ENCODE measurements around the gene GLO1.
A peak's percentile ranks its signal among the peaks of the same experiment; 100 is the strongest.

GLO1 gene

DNA sequence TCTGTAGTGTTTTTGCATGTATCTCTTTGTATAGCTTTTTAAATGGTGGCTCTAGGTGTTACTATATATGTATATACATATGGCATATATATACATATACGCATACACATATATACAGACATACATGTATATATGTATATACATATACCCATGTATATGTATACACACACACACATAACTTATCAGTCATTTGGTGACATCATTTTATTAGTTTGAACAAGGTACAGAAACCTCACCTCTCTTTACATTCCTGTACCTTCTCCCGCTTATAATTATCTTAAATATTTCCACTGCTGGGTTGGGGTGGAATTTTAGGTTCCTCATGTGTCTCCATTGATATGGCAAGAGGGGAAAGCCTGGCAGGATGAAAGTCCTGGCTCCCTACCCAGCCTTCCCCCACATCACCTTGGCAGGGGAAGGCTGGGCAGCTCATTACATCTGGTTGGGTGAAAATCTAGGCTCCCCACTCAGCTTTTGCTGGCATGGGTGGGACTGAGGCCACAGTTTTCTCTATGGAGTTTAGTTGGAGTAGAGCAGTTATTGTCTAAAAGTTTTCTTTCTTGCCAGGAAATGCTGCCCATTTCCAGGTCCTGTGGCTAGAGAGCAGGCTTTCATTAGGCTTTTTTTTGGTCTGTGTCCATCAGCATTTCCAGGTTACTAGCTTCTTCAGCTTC, 7.6 kb downstream of the GLO1 start:
- H3K27ac ChIP-seq, result peak overlapping the region; percentile 27; the same call in 1 of the 2 replicates
- TF ChIP-seq, protein P1, sequence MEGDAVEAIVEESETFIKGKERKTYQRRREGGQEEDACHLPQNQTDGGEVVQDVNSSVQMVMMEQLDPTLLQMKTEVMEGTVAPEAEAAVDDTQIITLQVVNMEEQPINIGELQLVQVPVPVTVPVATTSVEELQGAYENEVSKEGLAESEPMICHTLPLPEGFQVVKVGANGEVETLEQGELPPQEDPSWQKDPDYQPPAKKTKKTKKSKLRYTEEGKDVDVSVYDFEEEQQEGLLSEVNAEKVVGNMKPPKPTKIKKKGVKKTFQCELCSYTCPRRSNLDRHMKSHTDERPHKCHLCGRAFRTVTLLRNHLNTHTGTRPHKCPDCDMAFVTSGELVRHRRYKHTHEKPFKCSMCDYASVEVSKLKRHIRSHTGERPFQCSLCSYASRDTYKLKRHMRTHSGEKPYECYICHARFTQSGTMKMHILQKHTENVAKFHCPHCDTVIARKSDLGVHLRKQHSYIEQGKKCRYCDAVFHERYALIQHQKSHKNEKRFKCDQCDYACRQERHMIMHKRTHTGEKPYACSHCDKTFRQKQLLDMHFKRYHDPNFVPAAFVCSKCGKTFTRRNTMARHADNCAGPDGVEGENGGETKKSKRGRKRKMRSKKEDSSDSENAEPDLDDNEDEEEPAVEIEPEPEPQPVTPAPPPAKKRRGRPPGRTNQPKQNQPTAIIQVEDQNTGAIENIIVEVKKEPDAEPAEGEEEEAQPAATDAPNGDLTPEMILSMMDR (IDR thresholded peaks at IDR 0.05), result no peak
- TF ChIP-seq ZFX (IDR thresholded peaks at IDR 0.05; ENCODE audit: borderline replicate concordance), result no peak

DNA sequence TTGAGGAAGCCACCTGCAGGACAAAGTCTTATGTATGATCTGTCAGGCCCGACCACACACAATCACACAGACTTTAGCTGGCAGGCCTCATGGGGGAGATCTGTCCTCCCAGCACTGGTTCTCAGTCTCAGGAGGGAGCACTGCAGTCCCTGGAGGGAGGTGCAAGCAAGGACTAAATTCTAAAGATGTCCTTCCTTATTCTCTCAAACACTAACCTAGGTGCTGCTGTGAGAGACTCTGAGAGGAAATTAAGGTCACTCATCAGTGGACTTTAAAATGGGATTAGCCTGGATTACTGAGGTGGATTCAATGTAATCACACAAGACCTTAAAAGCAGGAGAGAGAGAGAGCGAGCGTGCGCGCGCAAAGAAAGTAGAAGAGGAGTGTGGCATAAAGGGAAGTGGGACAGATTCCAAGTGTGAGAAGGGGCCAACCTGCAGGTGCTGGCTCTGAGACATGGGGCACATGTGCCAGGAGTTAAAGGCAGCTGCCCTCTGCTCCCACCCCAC, 14.3 kb downstream of the GLO1 start:
- H3K27ac ChIP-seq, result no peak overlapping the region
- TF ChIP-seq, protein P1 (IDR thresholded peaks at IDR 0.05), result no peak
- TF ChIP-seq ZFX (IDR thresholded peaks at IDR 0.05; ENCODE audit: borderline replicate concordance), result no peak

DNA sequence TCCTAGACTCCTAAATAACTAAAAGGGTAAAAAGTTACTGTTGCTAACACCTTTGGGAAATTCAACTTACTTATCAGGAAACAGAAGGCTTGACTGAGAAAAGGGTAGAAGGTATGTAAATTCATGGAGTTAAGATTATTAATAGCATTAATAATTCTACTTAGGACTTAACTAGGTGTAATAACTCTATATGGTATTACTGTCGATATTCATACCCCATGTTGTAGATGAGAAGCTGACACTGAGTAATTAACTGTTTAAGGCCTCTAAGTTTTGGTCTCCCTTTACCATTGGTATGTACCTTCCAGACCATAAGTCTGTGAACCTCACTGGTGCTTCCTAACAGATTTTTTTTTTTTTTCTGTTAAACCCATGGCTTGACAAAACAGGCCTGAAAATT, 15.4 kb downstream of the GLO1 start:
- 0 out of 2 replicates have a peak overlapping the region, but pooled peaks have one; percentile 7 for H3K27ac ChIP-seq
- TF ChIP-seq, protein P1 (IDR thresholded peaks at IDR 0.05), result no peak
- no peak for TF ChIP-seq ZFX (IDR thresholded peaks at IDR 0.05; ENCODE audit: borderline replicate concordance)

DNA sequence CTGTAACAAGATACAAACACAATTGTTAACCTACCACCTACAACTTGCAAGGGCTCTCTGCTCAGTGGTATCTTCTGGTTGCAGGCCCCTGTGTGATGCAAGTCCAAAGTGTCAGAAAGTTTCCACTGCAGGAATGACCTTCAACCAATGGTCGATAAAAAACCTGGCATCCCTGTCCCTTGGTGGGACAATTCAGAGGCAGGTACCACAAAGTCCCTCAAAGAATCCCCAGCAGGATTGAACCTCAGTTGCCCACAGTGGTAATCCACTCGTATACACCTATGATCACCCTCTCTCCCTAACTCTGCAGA, 15.9 kb downstream of the GLO1 start:
- H3K27ac ChIP-seq, result 0 out of 2 replicates have a peak overlapping the region, but pooled peaks have one; percentile 7
- no peak for TF ChIP-seq ZFX (IDR thresholded peaks at IDR 0.05; ENCODE audit: borderline replicate concordance)
- TF ChIP-seq, protein P1 (IDR thresholded peaks at IDR 0.05), result no peak

DNA sequence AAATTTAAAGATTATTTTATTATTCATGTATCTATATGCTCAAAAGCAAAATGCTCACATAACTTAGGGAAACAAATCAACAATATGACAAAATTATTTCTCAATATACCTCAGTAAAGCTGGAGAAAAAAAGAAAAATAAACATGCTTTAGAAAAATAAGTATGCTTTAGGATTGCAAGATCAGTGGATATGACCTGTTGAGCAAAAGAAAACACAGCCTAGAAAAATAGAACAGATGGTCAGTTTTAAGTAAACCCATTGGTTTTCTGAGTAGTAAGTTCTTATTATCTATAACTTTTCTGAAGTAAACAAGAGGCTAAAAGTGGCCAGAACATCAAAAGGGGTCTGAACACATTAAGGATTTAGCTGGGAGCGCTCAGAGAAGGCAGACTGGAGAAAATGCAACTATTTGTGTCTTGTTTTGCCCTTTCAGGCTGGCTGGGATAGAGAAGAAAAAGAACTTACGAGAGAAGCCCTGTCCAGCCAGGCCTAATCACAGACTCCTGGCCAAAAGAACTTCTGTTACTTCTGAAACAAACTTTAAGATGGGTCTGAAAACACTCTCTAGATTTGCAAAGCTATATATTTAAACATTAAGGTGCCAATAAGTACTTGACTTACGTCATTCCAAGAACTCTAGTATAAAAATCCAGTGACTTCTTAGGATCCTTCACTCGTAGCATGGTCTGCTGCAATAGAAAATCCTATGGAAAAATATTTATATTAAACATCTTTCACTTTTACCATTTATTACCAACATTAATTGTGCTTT, 16.5 kb downstream of the GLO1 start:
- H3K27ac ChIP-seq, result 0 out of 2 replicates have a peak overlapping the region, but pooled peaks have one; percentile 7
- TF ChIP-seq ZFX (IDR thresholded peaks at IDR 0.05; ENCODE audit: borderline replicate concordance), result no peak
- TF ChIP-seq, protein P1 (IDR thresholded peaks at IDR 0.05), result no peak

DNA sequence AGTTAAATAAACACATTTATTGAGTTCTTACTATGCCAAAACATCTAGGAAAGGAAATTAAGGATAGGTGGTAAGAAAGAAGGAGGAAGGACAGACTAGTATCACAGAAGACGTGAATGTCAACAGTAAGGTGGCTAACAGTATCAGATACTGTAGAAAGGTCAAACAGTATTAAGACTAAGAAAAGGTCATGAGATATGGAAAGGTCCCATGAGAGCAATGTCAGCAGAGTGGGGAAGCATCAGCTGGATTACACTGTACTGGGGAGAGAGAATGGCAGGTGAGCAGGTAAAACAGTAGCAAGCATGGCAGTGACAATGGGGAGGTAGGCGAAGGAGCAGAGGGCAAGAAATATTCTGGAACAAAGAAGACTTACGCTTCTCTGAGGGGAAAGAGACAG, 18.0 kb downstream of the GLO1 start:
- no peak overlapping the region for H3K27ac ChIP-seq
- TF ChIP-seq ZFX (IDR thresholded peaks at IDR 0.05; ENCODE audit: borderline replicate concordance), result no peak
- TF ChIP-seq, protein P1 (IDR thresholded peaks at IDR 0.05), result no peak

DNA sequence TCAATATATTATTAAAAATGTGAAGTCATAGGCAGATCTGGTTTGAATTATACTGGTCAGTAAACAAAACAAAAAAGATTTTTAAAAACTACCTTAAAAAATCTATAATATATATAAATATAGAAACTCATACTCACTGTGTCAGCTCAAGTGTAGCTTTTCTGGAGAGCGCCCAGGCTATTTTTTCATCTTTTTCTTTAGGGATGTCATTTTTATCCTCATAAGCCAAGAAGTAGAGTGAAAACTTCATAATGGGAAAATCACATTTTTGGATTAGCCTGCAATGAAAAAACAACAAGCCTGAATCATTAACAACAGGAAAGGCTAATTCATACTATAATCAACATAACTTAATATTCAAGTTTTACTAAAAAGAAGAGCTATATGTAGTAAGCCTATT, 18.7 kb downstream of the GLO1 start:
- no peak overlapping the region for H3K27ac ChIP-seq

More for the DNA sequence above, 18.7 kb downstream of the GLO1 start:
- TF ChIP-seq ZFX (IDR thresholded peaks at IDR 0.05; ENCODE audit: borderline replicate concordance), result no peak
- TF ChIP-seq, protein P1 (IDR thresholded peaks at IDR 0.05), result no peak
